SK-N-SH treated with all-trans-retinoic acid at 6 μM for 48 hours (cell line): Measurements from ENCODE around the gene HRH3.

Source experiments
- ESRRG ChIP-seq: fragments of 250-450 bp; sonication (Bioruptor Pico); IDR thresholded peaks from 2 replicates; pipeline ENCODE4 v1.6.1; 2021; ENCODE audit warnings: mild to moderate bottlenecking
- PPARA ChIP-seq: fragments of 250-450 bp; sonication (Bioruptor Pico); IDR thresholded peaks from 2 replicates; pipeline ENCODE4 v1.5.0; 2020; ENCODE audit warnings: mild to moderate bottlenecking, borderline replicate concordance
- RARB ChIP-seq: fragments of 250-450 bp; sonication (Bioruptor Pico); IDR thresholded peaks from 2 replicates; pipeline ENCODE4 v1.8.0; 2021; ENCODE audit warnings: mild to moderate bottlenecking, moderate library complexity
- SNAI2 ChIP-seq: fragments of 250-450 bp; sonication (Bioruptor Pico); IDR thresholded peaks from 2 replicates; pipeline ENCODE4 v1.5.0; 2020; ENCODE audit warnings: mild to moderate bottlenecking, moderate library complexity
- TCF4 ChIP-seq: fragments of 250-450 bp; sonication (Bioruptor Pico); IDR thresholded peaks from 2 replicates; pipeline ENCODE4 v1.8.0; 2021; ENCODE audit warnings: mild to moderate bottlenecking, moderate library complexity, borderline replicate concordance
- ZC3H10 ChIP-seq: fragments of 250-450 bp; sonication (Bioruptor Pico); IDR thresholded peaks from 2 replicates; pipeline ENCODE4 v1.5.1; 2021; ENCODE audit warnings: mild to moderate bottlenecking, moderate library complexity
- ZNF70 ChIP-seq: fragments of 450-650 bp; formaldehyde crosslinking; IDR thresholded peaks from 2 replicates; pipeline ENCODE4 v1.5.0; 2020; ENCODE audit warnings: mild to moderate bottlenecking, moderate library complexity
- ZNF8 ChIP-seq: fragments of 450-650 bp; formaldehyde crosslinking; IDR thresholded peaks from 2 replicates; pipeline ENCODE4 v1.5.0; 2020; ENCODE audit warnings: mild to moderate bottlenecking, moderate library complexity
- TF ChIP-seq, protein P1 (sequence below): fragments of 250-450 bp; sonication (Bioruptor Pico); IDR thresholded peaks from 2 replicates; pipeline ENCODE4 v1.5.0; 2020; ENCODE audit warnings: mild to moderate bottlenecking, moderate library complexity

DNA sequence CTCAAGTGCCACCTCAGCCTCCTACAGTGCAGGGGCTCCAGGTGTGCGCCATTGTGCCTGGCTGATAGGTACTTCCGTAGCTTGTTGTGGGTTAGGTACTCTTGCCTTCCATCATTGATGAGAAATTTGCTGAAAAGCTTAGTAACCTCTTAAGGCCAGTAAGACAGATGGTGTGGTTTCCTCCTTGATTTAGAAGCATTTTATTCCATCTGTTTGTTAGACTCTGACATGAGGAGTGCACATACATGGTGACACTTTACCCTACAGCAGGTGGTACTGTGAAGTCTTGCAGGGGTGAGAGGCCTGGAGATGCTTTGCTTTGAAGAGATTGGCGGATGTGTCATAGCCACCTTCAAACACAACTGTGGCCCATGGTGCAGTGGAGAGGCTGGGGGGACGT lies 52.0 kb downstream of the HRH3 start:
- TF ChIP-seq ESRRG (no peak), TCF4 (no peak), RARB (CRISPR knock-in tag) (no peak), ZNF70 (CRISPR knock-in tag) (no peak), ZC3H10 (CRISPR knock-in tag) (no peak), SNAI2 (CRISPR knock-in tag) (no peak), ZNF8 (CRISPR knock-in tag) (no peak), PPARA (no peak)
- TF ChIP-seq, protein P1, sequence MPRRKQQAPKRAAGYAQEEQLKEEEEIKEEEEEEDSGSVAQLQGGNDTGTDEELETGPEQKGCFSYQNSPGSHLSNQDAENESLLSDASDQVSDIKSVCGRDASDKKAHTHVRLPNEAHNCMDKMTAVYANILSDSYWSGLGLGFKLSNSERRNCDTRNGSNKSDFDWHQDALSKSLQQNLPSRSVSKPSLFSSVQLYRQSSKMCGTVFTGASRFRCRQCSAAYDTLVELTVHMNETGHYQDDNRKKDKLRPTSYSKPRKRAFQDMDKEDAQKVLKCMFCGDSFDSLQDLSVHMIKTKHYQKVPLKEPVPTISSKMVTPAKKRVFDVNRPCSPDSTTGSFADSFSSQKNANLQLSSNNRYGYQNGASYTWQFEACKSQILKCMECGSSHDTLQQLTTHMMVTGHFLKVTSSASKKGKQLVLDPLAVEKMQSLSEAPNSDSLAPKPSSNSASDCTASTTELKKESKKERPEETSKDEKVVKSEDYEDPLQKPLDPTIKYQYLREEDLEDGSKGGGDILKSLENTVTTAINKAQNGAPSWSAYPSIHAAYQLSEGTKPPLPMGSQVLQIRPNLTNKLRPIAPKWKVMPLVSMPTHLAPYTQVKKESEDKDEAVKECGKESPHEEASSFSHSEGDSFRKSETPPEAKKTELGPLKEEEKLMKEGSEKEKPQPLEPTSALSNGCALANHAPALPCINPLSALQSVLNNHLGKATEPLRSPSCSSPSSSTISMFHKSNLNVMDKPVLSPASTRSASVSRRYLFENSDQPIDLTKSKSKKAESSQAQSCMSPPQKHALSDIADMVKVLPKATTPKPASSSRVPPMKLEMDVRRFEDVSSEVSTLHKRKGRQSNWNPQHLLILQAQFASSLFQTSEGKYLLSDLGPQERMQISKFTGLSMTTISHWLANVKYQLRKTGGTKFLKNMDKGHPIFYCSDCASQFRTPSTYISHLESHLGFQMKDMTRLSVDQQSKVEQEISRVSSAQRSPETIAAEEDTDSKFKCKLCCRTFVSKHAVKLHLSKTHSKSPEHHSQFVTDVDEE (CRISPR knock-in tag) = no peak
